ENCODE data around the gene NSG1.

NSG1 gene

DNA sequence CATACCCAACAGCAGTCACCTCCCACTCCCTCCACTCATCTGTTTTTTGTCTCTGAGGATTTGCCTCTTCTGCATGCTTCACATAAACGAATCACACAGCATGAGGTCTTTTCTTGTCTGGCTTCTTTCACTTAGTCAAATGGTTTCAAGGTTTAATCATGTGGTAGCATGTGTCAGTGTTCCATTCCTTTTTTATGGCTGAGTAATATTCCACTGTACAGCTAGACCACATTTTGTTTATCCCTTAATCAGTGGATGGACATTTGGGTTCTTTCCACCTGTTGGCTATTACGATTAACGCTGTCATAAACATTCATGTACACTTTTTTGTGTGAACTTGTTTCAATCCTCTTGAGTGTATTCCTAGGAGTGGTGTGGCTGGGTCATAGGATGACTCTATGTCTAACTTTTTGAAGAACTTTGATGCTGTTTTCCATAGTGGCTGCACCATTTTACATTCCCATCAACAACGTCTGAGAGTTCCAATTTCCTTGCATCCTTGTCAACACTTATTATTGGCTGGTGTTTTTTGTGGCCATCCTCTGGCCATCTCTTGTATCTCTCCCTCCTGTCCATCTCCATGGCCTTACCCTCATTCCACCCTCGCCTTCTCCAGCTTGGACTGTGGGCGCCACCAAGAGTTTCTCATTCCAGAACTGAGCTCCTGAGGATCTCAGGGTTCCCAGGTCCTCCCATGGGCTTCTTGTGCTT lies 12.4 kb upstream of the NSG1 start:
- DNase-seq (ENCODE audit: low read depth) = no peak

DNA sequence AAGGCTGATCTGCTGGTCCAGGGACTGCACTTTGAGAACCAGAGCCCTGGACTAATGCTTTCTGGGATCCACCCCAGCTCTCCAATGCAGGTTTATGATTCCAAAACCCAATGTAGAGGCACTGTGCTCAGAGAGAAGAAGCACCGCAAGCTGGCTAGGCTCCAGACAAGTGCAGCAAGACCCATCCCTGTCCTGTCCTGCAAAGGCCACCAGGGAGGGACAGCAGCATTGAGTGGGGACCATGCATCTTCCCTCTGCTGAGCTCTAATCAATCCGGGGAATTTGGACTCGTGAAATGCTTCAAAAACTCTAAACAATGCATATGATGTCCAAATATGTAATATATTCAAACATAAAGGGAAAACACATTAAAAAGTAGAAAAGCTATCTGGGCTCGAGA lies 10.8 kb upstream of the NSG1 start:
- no peak for DNase-seq (ENCODE audit: low read depth)

DNA sequence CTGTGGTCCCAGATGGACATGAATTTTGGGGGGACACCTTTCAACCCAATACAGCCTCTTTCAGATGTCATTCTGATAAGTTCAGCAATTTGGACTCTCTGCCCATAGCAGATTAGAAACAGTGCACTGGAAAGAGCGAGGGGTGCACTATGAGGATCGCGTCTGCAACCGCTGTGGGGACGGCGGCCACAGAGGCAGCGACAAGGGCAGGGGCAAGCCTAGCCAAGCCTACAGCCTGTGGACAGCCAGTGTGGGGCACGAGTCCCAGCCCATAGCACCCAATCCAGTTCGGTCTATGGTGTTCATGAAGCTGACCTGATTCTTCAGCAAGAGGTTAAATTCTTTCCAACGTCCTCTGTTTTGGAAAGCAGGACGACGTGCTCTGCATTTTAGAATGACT lies 9.7 kb upstream of the NSG1 start:
- DNase-seq (ENCODE audit: low read depth) = no peak

GRCh38 chr4:4377732-4378460 lies 9.0 kb upstream of the NSG1 start:
- no peak for DNase-seq (ENCODE audit: low read depth)

- no peak for DNase-seq (ENCODE audit: low read depth)
Observed at GRCh38 chr4:4379540-4380087, 7.3 kb upstream of the NSG1 start.

DNA sequence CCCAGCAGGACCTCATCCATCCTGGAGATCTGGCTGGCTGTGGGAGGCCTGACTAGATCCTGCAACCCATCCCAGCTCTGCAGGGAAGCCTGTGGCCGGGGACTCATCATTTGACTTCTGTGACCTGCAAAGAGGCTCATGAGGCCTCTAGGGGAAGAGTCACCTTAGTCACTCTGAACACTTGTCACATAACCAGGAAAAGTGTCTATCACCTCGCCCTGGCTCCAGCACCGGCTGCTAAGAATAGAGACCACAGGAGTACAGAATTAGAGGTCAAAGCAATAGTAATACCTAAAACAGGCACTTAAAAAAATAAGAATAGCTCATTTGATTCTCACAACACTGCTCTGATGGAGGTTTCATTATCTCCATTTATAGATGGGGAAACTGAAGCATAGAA lies 3.8 kb upstream of the NSG1 start:
- DNase-seq (ENCODE audit: low read depth) = no peak

DNA sequence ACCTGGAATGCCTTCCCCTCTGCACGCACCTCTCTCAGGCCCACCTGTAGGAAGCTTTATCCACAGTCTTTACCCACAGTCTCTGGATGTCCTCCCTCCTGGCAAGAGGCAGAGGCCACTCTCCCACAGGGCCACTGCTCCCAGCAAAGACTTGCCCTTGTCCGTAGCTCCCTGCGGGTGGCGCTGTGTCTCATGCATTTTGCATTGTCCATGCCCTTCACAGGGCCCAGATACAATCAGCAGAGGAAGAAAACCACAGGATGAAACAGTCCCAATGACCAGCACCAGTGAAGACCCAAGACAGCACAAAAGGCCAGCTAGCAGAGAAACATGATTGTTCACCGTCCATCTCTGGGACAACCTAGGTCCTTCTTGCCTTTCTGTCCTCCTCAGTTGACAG lies 2.1 kb upstream of the NSG1 start:
- DNase-seq (ENCODE audit: low read depth) = no peak

GRCh38 chr4:4385729-4386295 lies 1.1 kb upstream of the NSG1 start:
- no peak for DNase-seq (ENCODE audit: low read depth)

GRCh38 chr4:4386296-4386735 lies 586 bp upstream of the NSG1 start:
- no peak for DNase-seq (ENCODE audit: low read depth)

GRCh38 chr4:4387531-4388310 lies 819 bp downstream of the NSG1 start:
- DNase-seq (ENCODE audit: low read depth) = no peak

DNA sequence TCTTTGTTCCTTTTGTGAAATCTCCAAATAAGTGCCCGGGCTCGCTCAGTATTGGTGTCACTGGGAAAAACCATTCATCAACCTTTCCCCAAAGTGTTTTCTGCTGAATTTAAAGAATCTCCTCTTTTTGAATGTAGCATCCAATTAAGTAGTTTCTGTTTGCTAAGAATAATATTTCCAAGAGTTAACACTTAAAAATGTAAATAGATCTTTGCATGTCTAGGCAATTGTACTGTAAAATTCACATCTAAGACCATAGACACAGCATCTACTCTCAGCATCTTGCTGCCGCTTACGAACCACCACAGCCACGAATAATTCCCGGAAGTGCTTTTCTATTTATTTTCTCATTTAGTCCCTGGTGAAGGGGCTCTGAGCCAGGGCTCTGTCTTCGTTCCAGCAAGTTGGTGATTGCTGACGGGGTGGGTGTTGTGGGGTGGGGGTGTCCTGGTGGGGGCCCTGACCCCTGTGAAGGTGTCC lies 1.4 kb downstream of the NSG1 start:
- no peak for DNase-seq (ENCODE audit: low read depth)

DNA sequence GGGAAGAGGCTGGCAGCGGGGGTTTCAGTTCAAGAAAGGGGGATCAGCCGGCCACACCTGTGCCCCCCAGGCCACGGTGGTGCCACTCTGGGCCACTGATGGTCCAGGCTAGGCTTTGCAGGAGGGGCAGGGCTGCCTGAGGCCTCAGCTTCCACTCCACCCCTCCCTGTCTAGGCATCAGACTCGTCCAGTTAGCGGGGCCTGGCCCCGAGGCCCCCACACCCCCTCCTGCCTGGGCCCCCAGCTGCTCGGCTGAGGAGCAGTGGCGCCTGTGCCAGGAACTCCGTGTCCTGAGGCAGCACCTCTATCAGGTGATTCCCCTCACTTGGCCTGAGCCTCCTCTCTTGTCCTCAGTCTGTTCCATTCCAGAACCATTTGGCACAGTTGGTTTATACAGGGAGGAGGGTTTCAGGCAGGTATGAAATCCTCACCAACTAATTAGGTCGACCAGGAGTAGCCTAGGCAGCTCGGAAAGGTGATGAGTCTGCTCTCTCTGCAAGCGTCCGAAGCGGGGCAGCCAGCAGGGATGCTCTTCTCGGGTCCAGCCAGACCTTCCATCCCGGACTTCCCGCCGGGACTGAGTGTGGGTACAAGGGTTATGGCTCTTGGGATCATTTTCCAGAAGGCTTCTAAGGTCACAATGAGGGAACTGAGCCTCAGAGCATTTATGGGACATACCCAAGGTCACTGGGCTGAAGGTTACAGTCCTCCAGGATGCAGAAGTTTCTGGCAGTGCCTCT lies 2.1 kb downstream of the NSG1 start:
- no peak for DNase-seq (ENCODE audit: low read depth)

- no peak for DNase-seq (ENCODE audit: low read depth)
Observed at GRCh38 chr4:4390046-4390445, 3.1 kb downstream of the NSG1 start.

- DNase-seq (ENCODE audit: low read depth) = no peak
Observed at GRCh38 chr4:4390515-4391240, 3.8 kb downstream of the NSG1 start.

GRCh38 chr4:4391866-4392265 lies 5.0 kb downstream of the NSG1 start:
- DNase-seq (ENCODE audit: low read depth) = no peak

GRCh38 chr4:4392501-4393183 lies 5.7 kb downstream of the NSG1 start:
- no peak for DNase-seq (ENCODE audit: low read depth)

DNA sequence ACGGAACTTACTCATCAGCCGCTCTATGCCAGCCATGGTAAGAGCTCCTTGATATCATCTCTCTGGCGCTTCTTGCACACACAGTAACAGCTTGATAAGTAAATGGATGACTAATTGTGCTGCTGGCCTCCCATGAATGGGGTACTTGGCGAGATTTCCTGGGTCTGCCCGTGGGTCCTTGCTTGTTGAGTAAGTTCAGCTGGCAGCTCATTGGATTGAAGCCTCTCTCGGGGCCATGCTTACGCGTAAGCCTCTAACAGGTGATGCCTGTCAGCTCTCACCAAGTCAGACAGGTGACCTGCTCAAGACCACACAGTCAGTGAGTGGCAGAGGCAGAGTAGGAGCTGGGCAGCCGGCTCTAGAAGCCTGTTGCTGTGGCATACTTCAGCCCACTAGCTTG lies 7.7 kb downstream of the NSG1 start:
- DNase-seq (ENCODE audit: low read depth) = no peak

DNA sequence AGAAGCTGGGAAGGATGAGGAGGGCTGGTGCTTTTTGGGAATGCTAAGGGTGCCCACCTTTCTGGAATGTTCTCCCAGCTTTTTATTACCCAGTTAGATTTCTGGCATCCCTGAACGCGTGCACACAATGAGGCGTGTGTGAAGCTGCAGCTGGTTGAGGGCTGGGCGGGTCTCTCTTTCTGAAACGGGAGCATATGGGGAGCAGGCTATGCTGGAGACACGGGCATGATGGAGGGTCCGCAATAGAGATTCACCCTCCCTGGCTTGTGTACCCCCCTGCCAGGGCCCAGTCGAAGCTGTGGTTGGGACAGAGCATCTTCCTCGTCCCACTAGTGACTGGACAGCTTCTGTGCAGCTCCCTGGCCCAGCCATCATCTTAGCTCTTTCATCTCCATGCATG lies 8.5 kb downstream of the NSG1 start:
- no peak for DNase-seq (ENCODE audit: low read depth)

DNA sequence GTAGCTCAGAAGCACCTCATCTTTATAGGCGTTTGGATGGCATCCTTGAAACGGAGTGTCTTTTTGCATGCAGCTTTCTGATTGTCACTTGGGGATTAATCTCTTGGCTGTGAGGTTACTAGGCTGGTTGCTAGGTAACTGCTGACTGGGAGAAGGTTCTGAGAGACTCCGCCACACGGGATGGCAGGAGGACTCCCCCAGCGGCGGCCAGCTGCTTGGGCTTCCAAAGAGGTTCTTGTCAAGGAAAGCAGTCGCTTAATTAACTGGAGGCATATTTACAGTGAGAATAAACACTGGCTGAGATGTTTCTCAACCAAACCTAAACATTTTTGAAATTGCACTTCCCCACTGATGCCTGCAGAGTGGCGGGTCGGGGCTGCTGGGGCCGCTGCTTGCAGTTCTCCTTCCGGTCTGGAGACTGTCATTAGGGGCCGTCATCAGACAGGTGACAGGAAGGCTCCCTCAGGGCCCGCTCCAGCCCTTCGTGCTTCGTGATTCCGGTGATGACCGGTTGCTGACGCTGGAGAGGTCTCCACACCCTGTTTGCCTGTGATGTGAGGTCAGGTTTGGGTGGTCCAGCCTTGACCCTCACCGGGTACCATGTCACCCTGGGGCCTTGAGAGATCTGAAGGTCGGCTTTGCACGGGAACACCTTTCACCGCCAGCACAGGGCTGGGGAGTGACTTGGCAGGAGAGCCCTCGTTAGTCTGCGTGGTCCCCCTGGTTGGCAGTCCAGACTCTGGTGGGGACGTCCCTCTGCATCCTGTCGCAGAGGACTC lies 9.1 kb downstream of the NSG1 start:
- no peak for DNase-seq (ENCODE audit: low read depth)
